ENCODE measurements around the gene SMIM9. TPM values are rescaled to one million over a fixed set of nuclear protein-coding genes. Genes with fewer than 3 reads are reported as not detected.
"Not testable (repeated sequence)": the region's sequence is repeated elsewhere in the genome, so short reads cannot be mapped to it uniquely, and the experiment has no call there.

The SMIM9 gene
- total RNA-seq, 1 donor from 2014 or later, result not detected

DNA sequence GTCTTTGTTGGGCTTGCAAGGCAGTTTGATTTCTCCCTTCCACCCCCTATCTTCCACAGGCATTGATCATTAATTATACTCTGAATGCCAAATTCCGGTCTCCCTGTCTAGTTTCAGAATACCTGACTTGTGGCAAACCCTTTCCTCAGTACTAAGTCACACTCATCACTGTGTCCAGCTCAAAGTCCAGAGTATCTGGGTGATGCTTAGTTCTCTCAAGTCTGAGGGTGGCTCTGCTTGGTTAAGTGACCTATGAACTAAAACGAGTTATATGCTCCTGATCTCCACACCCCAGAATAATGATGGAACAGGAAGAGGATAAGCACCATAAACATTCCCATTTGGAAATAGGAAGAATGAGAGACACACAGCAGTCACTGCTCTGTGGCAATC lies 6.5 kb downstream of the SMIM9 start:
- no peaks in the 10 kb centered on the region for H3K4me1 ChIP-seq
- no peaks in the 10 kb centered on the region for H3K27me3 ChIP-seq (ENCODE audit: low read depth)
- TF ChIP-seq, protein P1, sequence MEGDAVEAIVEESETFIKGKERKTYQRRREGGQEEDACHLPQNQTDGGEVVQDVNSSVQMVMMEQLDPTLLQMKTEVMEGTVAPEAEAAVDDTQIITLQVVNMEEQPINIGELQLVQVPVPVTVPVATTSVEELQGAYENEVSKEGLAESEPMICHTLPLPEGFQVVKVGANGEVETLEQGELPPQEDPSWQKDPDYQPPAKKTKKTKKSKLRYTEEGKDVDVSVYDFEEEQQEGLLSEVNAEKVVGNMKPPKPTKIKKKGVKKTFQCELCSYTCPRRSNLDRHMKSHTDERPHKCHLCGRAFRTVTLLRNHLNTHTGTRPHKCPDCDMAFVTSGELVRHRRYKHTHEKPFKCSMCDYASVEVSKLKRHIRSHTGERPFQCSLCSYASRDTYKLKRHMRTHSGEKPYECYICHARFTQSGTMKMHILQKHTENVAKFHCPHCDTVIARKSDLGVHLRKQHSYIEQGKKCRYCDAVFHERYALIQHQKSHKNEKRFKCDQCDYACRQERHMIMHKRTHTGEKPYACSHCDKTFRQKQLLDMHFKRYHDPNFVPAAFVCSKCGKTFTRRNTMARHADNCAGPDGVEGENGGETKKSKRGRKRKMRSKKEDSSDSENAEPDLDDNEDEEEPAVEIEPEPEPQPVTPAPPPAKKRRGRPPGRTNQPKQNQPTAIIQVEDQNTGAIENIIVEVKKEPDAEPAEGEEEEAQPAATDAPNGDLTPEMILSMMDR (IDR thresholded peaks at IDR 0.05), result no peak
- intact Hi-C loops (cut with DNase I), result no loop called here
- H3K27ac ChIP-seq, result no peak overlapping the region
- H3K9me3 ChIP-seq, result no peaks in the 10 kb centered on the region
- no peaks in the 10 kb centered on the region for H3K36me3 ChIP-seq
- ATAC-seq (no peak), DNase-seq (no peak)
- no peak overlapping the region for H3K4me3 ChIP-seq

DNA sequence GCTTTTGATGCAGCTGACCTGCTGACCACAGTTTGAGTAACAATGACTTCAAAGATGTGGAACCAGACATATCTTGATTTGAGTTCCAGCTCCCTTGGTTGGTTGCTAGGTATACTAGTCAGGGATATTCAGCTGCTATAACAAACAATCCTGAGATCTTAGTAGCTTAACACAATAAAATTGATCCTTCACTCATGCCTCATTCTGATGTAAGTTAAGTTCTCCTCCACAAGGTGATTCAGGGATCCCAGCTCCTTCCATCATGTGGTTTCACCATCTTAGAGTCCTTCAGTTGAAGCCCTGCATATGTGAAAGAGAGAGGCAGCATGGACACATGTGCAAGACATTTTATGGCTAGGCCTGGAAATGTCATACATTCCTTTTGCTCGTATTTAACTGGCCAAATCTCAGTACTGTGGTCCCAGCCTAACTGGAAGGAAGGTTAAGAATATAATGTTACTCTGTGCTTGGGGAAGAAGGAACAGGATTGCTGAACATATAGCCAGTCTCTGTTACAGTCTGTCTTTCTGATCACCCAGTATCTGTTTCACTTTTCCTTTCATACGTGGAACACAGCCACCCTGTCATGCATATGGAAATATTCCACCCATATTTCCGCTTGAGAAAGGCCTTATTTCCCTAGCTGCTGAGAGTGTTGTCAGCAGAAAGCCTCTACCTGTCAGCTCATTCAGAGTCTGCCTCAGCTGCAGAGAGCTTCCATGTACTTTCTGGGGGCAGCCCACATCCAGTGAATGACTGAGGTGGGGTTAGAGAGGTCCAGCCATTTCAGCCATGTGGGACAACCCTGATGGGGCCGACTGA lies 7.1 kb downstream of the SMIM9 start:
- no peaks in the 10 kb centered on the region for H3K36me3 ChIP-seq
- H3K4me1 ChIP-seq, result no peaks in the 10 kb centered on the region
- H3K4me3 ChIP-seq, result no peak overlapping the region
- H3K27me3 ChIP-seq (ENCODE audit: low read depth), result no peaks in the 10 kb centered on the region
- intact Hi-C loops (cut with DNase I), result no loop called here
- no peak overlapping the region for H3K27ac ChIP-seq
- TF ChIP-seq, protein P1 (IDR thresholded peaks at IDR 0.05), result no peak
- ATAC-seq (peak in 1 of 2 donors; percentile 42), DNase-seq (no peak)
- H3K9me3 ChIP-seq, result no peaks in the 10 kb centered on the region

DNA sequence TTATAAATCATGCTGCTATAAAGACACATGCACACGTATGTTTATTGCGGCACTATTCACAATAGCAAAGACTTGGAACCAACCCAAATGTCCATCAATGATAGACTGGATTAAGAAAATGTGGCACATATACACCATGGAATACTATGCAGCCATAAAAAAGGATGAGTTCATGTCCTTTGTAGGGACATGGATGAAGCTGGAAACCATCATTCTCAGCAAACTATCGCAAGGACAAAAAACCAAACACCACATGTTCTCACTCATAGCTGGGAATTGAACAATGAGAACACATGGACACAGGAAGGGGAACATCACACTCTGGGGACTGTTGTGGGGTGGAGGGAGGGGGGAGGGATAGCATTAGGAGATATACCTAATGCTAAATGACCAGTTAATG lies 8.9 kb downstream of the SMIM9 start:
- ATAC-seq; H3K27me3 ChIP-seq (ENCODE audit: low read depth); H3K27ac ChIP-seq; H3K4me3 ChIP-seq; H3K36me3 ChIP-seq; intact Hi-C loops (cut with DNase I); H3K4me1 ChIP-seq; DNase-seq; H3K9me3 ChIP-seq: not testable (repeated sequence)

DNA sequence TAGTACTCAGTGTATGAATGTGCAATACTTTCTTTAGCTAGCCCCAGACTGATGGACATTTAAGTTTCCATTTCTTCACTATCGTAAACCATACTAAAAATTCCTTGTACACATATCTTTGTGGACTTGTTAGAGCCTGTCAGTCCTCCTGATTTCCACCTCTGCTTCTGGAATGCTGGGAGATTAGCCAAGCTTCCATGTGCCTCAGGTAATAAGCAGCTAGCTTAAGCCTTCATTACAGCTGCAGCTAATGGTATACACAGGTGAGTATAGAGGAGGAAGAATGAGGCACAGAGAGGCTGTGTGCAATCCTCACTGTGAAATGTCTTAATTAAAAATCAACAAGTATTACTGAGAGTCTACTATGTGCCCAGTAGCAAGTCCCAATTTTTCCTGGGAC lies 9.8 kb downstream of the SMIM9 start:
- TF ChIP-seq, protein P1 (IDR thresholded peaks at IDR 0.05), result no peak
- Histone ChIP-seq H3K4me1 (no peaks in the 10 kb centered on the region), H3K27me3 (ENCODE audit: low read depth) (no peaks in the 10 kb centered on the region), H3K9me3 (no peaks in the 10 kb centered on the region), H3K27ac (no peak overlapping the region), H3K36me3 (no peaks in the 10 kb centered on the region), H3K4me3 (no peak overlapping the region)
- intact Hi-C loops (cut with DNase I), result no loop called here
- DNase-seq, result no peak
- ATAC-seq, result no peak

DNA sequence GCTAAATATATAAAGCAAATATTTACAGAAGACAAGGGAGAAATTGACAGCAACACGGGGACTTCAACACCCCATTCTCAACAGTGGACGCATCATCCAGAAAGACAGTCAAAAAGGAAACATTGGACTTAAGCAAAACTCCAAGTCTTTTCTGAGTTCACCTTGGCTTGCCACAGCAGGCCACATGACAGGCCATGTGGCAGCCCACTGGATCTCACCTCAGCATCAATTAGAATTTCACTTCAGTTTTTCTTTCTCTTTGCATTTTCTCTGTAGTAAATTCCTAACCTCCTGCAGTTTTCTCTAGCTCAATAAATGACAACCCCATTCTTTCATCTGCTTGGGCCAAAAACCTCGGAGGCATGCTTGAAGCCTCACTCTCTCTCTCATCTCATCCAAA lies 12.4 kb downstream of the SMIM9 start:
- Histone ChIP-seq H3K27ac (no peak overlapping the region), H3K4me1 (no peaks in the 10 kb centered on the region), H3K9me3 (no peaks in the 10 kb centered on the region), H3K27me3 (ENCODE audit: low read depth) (no peaks in the 10 kb centered on the region), H3K4me3 (no peak overlapping the region), H3K36me3 (no peaks in the 10 kb centered on the region)
- TF ChIP-seq, protein P1 (IDR thresholded peaks at IDR 0.05), result no peak
- no peak for DNase-seq
- intact Hi-C loops (cut with DNase I), result no loop called here
- no peak for ATAC-seq

DNA sequence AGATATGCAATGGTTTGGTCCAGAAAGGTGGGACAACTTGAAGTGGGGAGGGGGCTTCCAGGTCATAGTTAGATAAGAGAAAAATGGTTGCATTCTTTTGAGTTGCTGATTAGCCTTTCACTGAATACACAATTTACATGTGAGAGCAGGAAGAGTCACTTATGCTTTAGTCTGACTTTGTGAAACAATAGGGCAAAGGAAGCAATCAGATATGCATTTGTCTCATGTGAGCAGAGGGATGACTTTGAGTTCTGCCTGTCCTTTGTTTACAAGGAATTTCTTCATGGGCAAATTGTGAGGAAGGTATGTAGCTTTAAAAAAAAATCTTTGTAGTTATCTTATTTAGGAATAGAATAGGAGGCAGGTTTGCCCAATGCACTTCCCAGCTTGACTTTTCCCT lies 12.9 kb downstream of the SMIM9 start:
- no peaks in the 10 kb centered on the region for H3K9me3 ChIP-seq
- H3K27me3 ChIP-seq (ENCODE audit: low read depth), result no peaks in the 10 kb centered on the region
- DNase-seq, result no peak
- no peaks in the 10 kb centered on the region for H3K4me1 ChIP-seq
- no peaks in the 10 kb centered on the region for H3K36me3 ChIP-seq
- no peak for ATAC-seq
- no peak overlapping the region for H3K4me3 ChIP-seq
- TF ChIP-seq, protein P1 (IDR thresholded peaks at IDR 0.05), result no peak
- intact Hi-C loops (cut with DNase I), result no loop called here
- no peak overlapping the region for H3K27ac ChIP-seq
